NCI-H1048 (cell line): Measurements from ENCODE around the gene TRABD2B.

Experiments
- DNase-seq: peaks from one replicate; lab custom pipeline; 2025; lab: John Stamatoyannopoulos, UW

The TRABD2B gene

GRCh38 chr1:47992720-47993415 is 4.3 kb downstream of the TRABD2B start:
- no peak for DNase-seq

- DNase-seq = no peak
Measured at GRCh38 chr1:47991673-47992072, 5.5 kb downstream of the TRABD2B start.

GRCh38 chr1:47991187-47991586 is 6.0 kb downstream of the TRABD2B start:
- DNase-seq = no peak

DNA sequence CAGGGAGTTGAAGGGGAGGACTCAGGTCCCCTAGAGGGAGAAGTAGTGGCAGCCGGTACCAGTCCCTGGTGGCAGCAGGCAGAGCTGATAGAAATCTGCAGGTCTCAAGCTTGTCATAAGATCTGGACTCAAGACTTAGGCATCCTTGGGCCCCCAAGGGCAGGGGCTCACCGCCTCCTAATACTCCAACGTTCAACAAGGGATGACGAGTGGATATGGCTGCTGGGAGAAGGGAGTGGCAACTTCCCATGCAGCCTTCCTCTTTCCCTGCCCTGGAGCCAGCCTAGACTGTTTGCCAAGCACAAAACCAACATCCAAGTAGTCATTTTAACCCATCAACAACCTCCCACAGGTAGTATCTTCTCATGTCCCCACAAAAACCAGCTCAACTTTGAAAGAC is 6.9 kb downstream of the TRABD2B start:
- DNase-seq = no peak

GRCh38 chr1:47987601-47988000 is 9.6 kb downstream of the TRABD2B start:
- DNase-seq = no peak

- no peak for DNase-seq
Measured at GRCh38 chr1:47986761-47987200, 10.4 kb downstream of the TRABD2B start.

DNA sequence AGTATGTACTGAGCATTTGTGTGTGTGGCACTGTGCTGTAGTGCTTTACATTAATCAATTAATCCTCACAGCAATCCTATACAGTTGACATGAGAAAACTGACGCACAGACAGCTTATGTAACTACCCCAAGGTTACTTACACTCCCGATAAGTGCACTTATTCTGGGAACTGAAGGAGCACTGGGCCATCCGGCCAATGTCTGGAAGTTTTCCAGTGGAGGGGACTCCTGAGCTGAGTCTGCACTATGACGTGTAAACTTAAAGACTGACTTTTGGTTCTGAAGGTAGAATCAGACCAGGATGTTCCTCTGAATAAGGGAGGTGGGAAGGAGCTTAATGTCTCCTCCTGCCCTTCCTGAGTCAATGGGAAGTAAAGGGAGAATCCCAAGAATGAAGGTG is 12.2 kb downstream of the TRABD2B start:
- no peak for DNase-seq

- DNase-seq = no peak
Measured at GRCh38 chr1:47984175-47984789, 12.9 kb downstream of the TRABD2B start.

DNA sequence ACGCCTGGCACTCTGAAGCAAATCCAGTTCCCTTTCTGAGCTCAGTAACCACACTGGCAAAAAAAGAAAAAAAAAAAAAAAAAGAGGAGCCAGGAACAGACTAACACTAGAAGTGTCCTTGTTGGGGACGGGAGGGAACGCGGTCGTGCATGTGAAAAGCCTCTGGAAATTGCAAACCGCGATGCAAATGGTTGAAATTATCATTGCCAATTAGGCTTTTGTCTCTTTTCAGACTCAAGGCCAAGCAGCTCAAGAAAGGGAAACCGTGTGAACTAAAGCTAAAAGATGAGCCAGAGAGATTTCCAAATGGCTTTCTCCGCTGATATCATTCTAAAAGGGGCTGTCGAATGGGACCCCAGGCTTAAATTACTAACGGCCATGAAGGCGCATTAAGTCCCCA is 13.5 kb downstream of the TRABD2B start:
- DNase-seq = no peak

DNA sequence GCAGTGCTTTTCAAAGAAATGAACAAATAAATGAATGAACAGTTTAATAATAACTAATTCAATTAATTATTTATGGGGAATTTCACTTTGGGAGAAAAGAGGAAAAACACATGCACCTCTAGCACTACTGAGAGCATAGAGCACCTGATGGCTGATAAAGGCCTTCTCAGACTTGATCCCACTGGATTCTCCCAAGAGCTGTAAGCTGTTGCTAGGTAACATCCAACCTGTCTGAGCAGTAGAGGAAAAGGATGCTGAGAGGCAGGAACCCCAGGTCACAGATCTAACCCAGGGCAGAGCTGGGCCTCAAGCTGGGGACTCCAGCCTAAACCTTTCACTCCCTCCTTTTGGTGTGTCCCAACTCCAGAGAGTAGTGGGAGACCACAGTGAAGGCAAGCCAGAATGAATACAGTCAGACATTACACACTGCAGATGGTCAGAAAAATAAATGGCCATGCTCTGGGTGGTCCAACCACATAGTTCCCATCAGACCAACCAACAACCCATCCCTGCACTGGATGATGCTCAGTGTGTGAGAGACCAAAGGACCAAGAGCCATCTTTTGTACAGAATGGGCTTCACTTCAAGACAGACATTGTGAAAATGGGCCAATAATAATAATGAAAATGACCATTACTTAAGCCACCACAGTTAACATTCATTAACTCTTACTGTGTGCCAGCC is 15.4 kb downstream of the TRABD2B start:
- no peak for DNase-seq

DNA sequence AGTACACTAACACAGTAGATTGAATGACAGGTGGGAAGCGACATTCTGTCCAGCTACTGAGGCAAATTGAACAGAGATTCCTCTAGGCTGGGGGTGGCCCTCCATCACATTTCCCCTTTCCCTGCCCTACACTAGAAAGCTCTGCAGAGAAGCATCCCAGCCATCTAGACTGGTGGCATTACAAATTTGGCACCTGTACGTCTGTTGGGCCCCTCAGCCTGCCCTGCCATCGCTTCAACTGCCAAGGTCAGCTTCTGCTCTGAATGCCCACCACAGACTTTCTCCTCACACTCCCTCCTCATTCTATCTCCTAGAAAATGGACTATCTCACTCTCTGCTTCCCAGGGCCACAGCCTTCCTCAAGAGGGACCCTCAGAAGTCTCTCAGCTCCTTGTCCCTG is 16.7 kb downstream of the TRABD2B start:
- DNase-seq = no peak

- DNase-seq = no peak
Measured at GRCh38 chr1:47979724-47980123, 17.5 kb downstream of the TRABD2B start.

DNA sequence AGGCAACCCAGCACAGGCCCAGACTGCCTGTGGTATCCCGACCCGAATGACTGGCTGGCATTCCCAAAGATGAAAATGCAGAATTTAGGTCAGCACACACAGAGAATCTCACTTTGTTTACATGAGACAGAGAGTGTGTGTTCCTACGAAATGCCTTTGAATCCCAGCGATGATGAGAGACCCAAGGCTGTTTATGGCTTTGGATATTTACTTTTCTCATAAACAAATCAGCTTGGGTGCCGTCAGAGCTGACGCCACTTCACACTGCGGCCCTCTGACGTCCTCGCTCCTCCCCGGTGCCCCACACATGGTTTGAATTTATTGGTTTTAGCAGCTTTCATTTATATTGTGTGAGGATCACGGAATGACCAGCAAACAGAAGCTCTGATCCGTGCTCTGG is 18.7 kb downstream of the TRABD2B start:
- no peak for DNase-seq

- no peak for DNase-seq
Measured at GRCh38 chr1:47976728-47977127, 20.5 kb downstream of the TRABD2B start.

DNA sequence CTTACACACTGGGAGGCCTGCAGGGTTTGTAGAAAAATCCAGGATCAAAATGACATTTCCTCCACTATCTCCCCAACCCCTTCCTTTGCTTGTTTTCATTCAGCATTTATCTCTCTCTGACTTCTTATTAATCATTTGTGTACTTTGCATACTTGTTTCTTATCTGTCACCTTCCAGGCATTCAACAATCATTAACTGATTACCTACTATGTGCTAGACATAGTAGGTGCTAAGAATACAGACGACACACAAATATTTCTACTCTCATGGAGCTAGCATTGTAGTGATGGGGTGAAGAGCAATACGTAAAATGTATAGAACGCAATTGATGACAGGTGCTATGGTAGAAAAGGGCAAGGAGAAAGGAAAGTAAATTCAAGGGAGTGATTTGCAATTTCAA is 20.9 kb downstream of the TRABD2B start:
- no peak for DNase-seq

- DNase-seq = no peak
Measured at GRCh38 chr1:47975302-47975921, 21.8 kb downstream of the TRABD2B start.

DNA sequence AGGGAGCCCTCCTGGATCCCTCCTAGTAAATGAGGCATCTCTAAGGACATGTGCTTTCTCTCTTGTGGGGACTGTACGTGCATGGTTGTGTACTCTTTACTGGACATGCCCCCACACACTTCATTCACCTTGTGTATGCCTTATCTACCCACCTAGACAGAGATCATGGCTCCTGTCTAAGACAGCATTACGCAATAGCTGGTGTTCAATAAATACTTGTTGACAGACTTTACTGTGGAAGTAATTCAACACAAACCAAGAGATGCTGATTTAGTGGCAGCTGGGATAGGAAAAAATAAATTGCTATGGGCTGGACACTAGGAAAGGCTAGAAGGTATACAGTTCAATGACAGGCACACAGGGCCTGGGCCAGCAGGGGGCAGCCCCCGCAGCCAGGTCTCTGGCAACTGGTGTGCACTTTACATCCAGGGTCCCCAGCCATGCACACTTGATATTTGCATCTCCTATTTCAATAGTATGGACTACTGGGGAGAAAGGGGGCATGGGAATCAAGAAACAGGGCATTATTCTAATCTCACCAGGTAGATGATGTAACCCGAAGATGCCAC is 24.2 kb downstream of the TRABD2B start:
- no peak for DNase-seq

- no peak for DNase-seq
Measured at GRCh38 chr1:47971385-47972160, 25.6 kb downstream of the TRABD2B start.

DNA sequence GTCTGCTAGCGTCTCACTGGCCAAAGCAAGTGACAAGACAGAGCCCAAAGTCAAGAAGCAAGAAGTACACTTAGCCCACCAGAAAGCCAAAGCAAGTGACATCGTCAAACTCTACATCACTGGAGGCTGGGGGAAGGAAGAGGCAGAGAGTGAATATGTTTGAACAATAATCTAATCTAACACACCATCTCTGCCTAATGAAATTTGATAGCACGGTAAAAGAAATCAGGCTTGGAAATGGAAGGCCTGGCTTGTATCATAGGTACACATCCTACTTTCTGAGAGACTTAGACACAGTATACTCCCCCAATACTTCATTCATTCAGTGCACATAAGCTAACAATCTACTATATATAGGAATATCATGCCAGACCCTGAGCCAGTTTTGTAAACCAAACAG is 26.3 kb downstream of the TRABD2B start:
- no peak for DNase-seq

GRCh38 chr1:47969478-47969877 is 27.7 kb downstream of the TRABD2B start:
- no peak for DNase-seq

DNA sequence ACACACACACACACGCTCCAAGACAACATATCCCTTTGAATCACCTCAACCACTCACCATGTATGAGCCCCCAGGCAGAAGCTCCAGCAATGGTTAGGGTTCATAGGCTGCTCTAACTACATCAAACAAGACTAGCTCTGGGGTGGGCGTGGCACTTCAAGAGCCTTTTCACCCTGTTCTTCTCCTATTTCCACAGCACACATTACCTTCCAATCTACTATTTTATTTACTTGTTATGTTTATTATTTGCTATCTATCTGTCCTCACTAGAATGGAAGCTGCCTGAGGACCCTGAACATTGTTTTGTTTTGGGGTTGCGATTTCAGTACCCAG is 28.7 kb downstream of the TRABD2B start:
- DNase-seq = no peak
